HuH-7 (cell line): ENCODE measurements around the gene SLC24A3.

ENCODE experiments used
- DNase-seq: peaks from one replicate; pipeline ENCODE4 v3.0.0; 2011; ENCODE audit warnings: low spot score

The SLC24A3 gene

DNA sequence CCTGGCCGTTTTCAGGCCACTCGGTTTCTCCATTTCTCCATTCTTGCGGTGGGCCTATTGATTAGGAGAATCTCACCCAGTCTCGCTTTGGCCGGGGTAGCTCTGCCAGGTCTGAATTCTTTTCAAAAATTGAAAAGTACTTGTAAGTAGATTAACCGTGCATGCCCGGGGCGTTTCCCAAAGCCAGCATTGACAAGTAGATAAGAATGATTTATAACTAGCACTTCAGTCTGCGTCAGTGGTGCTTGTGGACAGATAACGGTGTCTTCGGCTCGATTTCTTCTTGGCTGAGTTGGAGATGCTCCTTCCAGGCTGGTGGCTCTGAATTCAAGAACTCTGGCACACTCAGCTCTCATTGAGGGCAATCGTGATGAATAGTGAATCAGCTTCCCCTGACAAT lies 29.0 kb downstream of the SLC24A3 start:
- no peak for DNase-seq

DNA sequence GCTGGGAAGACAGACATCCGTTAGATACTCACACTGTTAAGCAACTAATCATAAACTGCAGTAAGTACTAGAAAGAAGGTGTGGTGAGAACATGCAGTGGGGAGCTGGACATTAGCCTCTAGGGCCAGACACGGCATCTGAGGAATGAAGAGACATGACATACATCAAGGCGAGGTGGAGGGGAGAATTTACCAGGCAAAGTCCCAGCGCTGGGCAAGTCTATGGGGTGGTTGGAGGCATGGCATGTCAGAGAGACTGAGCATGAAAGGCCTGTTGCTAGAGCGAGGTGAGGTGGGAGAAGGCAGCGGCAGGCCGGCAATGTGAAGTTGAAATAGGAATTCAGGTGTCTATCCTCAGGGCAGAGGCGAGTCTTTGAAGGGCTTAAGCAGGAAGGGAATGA lies 31.8 kb downstream of the SLC24A3 start:
- no peak for DNase-seq

DNA sequence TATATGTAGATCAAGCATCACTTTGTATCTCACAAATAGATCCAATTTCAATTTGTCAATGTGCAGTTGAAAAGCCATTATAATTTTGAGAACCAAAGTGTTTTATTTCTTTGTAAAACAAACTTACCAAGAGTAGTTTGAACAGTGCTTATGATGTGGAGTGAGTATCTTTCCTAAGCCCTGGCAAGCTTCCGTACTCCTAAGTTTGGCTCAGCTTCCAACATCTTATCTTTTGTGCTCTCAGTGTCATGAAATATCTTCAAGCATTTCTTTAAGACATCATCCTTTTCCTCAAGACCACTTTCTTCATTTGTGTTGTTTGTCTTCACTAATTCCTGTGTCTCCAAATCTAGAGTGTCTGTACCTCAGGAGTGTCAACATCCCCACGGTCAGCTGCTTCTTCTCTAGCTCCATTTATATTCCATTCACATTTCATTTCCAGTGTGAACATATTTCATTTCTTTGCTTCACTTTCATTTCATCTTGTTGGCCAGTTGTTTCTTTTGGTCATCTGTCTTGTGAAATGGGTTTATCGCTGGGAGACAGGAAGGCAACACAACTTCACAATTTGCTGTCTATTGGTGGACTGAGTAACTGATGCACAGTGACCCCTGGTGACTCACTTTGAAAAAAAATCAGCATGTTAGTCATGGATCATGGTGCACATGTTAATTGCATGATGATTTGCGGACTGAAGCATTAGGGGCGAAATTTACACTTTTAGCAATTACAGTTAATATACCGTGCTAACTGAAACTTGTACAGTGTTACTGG lies 36.9 kb downstream of the SLC24A3 start:
- no peak for DNase-seq

DNA sequence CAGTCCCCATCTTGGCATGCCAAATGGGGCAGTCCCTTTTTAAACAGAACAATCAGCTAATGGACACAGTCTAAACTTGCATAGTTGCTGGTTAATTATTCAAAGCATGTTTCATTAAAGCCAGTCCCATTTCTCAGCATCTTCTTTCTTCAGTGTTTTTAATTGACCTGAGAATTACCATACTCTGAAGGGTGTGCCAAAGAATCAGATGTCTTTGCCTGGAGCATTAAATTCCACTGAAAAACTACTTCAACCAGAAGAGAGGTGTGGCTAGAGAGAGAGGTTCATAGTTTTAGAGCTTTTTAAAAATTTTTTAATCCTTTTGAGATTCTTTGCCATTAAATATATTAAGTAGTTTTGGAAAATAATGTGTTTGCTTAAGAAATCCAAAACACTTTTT lies 37.9 kb downstream of the SLC24A3 start:
- no peak for DNase-seq

DNA sequence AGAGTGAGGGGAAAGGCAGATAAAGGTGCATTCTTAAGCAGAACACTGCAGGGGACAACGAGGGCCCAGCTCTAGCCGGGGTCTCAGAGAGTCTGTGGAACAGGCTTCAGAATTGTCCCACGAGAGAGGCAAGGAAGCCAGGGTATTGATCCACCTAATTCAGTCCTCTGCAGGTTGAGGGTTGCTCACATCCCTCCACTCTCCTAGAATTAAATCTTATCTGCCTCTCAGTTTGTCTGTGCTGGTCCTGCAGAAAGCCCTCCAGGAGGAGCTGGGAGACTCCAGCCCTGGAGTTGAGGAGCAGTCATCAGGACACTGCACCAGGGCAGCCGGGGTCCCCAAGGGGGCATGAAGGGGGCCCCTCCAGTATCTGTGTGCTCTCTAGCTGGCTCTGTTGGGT lies 39.1 kb downstream of the SLC24A3 start:
- DNase-seq = no peak

DNA sequence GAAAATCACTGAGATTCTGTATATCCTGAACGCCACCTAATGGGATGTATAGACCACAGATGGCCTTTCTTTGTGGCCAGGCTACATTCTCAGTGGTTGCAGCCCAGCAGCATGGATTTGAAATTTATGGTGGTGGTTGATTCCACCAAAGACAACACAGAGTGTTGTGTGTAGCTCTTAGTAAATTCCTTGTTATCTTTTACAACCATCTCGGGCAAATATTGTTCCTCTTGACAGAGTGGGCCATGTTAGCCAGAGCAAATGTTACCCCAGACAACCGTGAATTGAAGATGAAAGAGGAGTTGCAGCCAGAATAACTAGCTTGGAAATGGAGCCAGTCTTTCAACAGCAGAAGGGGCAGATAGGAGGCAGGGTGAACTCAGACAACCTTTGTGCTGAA lies 39.5 kb downstream of the SLC24A3 start:
- DNase-seq = no peak

DNA sequence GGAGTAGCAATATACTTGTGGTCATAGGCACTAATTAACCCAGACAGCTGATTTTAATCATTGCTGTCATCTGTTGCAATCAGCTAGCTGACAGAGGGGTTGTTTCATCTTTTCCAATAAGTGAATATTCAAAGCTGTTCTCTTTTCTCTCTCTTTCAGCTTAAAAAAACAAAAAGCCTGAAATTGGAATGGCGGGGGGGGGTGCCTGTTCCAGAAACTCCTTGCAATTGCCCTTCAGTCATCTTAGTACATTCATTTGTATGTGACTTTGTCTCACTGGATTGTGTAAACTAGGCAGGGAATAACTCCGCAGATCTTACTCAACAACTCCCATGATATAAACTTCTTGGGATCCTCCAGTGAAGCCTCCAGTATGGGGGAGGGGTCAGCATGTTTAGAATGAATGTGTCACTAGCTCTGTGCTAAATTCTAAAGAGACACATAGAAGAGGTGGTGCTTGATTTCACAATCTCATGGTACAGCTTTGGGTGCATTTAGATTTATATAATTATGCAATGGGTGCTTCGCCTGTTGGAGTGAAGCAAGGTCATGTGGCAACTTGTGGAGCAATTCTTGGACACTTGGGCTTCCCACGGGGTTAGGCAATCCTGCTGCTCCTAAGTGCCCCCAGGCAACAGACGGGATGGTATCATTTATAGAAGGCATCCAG lies 40.1 kb downstream of the SLC24A3 start:
- DNase-seq = no peak

DNA sequence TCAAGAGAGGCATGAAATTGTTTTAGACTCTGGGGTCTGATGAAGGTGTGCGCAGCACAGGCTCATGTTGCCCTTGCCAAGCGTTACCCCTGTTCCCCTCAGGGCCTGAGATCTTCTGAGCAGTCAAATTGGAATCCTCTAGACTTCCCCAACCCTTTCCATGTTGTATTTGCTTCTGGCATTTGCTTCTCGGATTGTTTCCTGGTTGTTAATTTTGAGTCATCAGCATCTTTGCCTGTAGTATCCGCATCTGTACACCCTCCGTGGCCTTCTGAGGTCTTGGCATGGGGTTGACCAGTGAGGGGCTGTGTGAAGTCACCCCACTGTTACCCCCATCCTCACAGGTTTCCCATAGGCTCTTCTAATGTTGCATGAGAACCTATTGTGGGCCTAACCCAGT lies 40.9 kb downstream of the SLC24A3 start:
- DNase-seq = no peak

DNA sequence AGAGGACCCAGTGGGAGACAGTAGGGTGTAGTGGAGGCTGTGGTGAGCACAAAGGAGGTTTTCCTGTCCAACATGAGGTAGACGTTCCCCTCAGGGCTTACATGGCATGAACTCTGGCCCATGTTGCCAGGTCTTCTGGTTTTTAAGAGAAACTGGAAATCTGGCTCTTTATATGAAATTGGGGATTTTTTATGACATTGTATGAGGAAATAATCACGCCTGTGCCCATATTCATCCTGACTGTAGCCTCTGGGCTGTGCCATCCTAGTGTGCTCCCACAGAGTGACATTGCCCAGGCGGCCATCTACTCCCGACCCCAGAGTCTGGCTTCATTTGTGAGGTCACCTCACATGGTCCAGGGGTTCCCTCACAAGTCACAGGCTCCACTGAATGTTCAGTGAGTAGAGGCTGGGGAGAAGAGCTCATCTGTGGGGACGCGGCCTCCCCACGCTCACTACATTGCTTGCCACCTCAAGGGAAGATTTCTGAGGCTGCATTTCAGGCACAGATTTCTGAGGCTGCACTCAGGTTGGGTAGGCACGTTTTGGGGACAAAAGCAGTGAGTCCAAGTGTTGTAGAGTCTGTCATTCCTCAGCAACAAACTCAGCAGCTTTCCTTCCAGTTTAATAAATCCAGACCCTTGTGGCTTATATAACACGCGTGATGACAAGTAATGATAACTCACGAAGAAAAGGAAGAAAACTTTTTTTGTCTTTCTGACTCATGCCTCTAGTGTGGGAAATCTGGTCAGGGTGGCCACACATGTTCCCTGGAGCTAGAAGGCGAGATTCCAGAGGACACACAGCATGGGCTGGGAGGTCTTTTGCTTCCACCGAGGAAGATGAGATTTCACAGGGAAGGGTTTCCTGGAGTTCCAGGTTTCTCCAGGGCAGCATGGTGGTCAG lies 41.7 kb downstream of the SLC24A3 start:
- no peak for DNase-seq

DNA sequence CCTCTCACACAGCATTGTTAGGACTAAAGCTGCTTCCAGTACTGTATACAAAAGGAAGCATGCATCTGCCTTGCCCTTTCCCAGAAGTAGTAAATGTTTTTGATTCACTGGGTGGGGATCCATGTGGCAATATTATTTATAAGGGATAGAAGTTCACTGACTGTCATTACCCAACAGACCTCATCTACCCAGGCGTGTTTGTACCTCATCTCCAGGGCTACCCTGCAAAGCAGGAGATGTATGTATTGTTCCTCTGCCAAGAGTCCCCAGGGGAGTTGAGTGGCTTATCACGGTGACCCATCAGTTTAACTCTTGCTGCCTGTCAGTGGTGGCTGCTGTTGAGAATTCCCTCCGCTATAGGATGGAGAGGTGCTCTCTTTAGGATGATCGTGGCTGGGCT lies 42.5 kb downstream of the SLC24A3 start:
- no peak for DNase-seq

DNA sequence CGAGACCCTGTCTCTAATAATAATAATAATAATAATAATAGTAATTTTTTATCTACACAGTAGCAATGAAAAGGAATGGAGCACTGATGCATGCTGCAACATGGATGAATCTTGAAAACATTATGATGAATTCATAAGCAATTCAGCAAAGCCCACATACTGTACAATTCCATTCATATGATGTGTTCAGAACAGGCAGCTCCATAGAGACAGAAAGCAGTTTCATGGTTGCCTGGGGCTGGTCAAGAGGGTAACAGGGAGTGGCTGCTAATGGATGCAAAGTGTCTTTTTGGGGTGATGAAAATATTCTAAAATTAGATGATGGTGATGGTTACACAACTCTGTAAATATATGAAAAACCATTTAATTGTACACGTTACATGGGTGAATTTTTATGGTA lies 43.6 kb downstream of the SLC24A3 start:
- DNase-seq = no peak

DNA sequence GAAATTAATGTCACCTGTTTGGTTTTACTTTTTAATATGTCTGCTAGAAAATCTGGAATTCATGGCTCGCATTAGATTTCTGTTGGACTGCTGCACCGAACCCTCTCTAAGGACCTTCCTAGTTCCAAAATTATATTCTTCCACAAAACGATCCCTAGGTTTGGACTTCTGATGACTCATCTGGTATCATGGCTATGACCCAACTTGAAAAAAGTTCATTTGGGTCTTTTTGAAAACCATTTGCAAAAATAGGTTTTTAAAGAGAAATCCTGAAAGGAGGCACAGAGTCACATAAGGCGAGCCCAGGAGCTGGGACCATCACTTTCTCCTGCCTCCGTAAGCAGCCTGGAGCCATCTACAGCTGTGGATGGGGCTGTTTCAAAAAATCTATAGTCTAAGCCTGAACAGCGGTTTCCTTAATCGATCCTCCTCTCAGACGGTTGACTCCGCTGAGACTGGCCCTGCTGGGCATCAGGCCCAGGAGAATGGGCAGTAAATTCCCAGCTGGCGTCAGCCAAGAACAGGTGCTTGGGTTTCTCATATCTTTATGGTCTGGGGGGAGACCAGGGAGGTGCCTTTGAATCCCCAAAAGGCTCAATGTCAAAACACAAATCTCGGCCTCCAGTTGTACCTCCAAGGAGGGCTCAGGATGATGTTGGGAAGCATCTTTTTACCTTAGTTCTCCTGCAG lies 44.6 kb downstream of the SLC24A3 start:
- no peak for DNase-seq

DNA sequence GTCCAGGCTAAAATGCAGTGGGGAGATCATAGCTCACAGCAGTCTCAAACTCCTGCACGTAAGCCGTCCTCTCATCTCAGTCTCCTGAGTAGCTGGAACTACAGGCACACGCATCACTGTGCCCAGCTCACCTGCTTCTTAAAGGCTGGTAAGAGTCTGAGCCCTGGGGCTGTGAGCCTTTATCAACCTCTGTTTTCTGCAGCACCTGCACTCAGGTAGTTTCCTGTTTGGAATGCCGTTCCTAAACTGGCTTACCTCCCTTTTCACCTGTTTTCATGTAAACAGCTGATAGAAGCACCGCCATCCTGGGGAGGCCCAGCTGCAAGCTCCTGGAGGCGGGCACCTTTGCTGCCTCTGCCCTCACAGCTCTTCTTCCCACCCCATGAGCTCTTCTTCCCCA lies 45.4 kb downstream of the SLC24A3 start:
- no peak for DNase-seq

DNA sequence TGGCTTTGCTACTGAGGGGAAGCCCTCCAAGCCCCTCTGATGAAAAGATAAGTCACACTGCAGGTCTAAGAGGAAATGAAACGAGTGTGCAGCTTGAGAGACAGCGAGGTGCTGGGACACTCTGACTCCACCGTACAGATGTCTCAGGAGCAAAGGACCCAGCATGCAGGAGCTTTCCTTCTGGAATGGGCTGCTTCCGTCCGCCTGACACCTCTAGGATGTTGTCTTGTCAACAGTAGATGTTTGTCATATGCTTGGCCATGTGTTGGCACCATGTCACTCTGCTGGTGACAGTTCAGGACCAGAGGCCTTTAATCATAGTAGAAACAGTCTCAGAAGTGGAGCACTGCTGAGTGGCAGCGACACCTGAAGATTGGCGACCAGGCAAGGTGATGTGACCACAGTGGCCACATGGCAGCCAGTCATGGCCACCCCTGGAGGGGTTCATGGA lies 46.7 kb downstream of the SLC24A3 start:
- no peak for DNase-seq

DNA sequence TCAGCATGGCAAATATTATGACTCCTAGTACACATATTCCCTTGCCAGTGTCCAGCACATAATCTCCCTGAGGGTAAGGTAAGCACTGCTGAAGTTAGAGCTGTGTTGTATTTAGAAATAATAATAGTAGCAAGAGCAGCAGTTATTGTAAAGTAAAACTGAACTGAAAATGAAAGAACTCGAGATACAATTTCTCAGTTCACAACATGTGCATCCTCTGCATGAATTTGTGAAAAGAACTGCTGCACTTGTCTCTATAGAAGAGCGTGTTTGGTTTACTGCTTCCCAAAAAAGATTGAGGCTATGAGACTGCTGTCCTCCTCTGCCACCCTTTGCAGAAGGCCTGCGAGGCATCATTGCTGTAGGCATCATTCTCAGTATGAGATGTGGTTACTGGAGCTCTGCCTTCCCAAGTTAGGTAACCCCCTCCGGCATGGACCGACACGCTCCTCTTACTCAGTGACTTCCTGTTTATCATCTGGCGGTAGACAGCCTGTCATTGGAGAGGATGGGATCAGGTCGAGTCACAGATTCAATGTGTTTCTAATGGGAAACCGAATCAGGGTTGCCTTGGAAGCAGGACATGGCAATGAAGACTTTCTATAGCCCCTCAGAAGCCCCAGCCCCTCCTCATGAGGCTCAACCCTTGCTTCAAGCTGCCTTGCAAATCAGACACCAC lies 48.1 kb downstream of the SLC24A3 start:
- no peak for DNase-seq

DNA sequence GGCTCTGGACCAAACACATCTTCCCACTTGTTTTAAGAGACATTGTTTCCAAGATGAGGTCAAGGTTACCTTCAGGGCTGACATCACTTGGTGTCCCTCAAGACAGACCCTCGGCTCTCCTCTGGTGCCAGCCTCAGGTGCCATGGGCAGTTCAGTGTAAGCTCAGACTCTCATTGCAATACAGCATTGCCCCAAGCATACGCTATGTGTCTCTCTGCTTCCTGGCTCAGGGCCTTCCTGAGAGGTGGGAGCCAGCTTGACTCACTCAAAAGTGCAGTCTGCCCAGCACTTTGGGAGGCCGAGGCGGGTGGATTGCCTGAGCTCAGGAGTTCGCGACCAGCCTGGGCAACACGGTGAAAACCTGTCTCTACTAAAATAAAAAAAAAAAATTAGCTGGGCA lies 51.7 kb downstream of the SLC24A3 start:
- no peak for DNase-seq

DNA sequence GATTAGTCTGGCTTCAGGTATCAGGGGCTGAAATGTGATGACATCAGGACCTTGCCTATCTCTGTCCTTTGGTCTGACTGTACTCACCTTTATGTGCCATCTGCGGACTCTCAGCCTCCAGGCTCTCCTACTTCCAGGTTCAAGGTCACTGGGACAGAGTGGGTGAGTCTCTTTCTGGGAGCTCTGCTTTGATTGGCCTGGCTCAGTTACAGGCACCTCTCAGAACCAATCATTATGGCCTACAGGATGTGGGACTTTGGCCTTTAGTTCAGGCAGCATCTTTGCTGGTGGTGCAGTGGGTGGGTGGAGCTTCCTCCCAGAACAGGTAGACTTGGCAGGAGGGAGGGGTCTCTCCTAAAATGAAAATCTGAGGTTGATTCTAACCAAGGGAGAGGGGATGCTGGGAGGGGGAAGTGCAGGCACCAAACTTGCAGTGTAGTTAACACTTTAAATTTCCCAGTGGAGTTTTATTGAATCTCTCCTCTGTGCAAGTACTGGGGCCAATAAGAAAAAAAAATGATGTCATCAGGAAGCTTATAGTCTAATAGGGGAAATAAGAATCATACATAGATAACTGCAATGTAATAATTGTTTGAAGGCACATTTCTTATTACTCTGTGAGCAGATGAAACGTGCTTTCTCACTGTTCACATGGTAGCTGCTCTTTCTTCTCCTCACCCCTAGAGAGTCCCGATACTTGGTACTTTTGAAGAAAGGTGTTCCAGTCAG lies 53.4 kb downstream of the SLC24A3 start:
- DNase-seq = no peak

DNA sequence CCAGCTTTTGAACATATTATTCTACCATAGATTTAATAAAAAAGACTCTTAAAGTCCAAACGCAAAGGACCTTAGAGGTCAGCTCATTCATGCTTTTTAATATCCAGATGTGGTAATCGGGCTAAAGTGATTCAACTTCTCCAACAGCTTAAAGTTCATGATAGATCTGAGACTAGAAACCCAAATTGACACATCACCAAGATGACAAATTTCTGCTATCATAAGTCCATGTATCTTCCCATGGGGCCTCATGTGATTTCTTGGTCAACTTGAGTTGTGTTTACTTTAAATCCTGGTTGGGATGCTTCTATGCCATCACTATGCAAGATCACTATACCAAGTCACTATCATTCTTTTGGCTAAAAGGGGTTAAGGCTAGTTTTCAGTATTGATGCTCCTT lies 56.0 kb downstream of the SLC24A3 start:
- no peak for DNase-seq

DNA sequence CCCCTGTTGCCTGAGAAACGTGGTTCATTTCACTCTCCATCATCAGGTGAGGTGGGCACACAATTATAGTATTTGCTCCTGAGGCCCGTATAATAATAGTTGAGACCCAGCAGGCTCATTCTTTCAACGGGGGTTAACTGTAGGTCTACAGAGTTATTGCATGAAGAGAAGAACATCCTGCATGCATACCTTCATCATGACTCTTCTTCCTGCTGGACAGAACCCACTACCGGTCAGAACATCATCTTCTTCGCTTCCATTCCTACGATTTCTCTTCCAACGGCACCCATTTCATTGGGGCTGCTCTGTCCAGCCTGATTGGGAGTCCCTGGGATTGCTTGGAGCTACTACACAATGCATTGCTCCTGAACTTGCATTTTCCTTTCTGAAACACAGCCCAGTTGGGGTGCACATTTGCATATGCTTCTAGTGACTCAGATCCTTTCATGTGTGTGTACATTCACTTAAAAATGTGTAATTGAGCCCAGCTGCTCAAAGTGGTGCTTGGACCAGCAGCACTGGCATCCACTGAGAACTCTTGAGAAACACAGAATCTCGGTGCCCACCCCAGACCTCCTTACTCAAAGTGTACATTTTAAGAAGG lies 57.4 kb downstream of the SLC24A3 start:
- DNase-seq = no peak

DNA sequence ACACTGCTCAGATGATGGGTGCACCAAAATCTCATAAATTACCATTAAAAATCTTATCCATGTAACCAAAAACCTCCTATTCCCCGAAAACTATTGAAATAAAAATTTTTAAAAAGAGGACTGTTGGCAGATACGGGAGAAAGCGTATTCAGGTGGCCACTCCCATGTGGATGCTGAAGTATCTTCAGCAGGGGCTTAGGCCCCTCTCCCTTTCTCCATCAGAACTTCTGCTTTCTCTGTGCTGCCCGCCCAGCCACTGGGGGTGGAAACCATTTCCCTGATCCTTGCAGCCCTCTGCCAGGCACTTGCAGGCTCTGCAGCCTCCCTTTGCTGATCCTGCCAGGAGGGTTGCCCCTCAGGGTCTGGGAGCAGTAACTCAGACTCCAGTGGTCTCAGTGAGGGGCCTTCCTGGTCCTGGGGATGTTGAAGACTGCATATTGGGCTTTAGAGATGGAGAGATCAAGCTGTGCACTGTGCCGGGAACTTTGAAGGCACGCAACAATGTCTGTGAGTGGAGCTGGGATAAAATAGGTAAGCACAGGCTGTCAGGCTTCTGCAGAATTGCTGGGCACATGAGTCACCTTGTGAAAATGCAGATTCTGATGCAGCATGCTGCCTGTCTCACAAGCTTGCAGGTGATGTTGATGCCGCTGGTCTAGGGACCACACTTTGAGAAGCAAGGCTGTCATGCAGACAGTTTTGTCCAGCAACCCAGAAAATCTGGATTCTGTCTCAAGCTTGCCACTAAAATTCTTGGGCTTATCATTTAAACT lies 59.6 kb downstream of the SLC24A3 start:
- no peak for DNase-seq
